ENCODE measurements around the gene GORASP2.

- TF ChIP-seq CTCF (conservative IDR thresholded peaks at IDR 0.05; ENCODE audit: low read depth, low read length) (peak; percentile 97), CEBPB (IDR thresholded peaks at IDR 0.05; ENCODE audit: low read depth, low read length) (no peak), MXI1 (IDR thresholded peaks at IDR 0.05; ENCODE audit: borderline replicate concordance, low read depth, low read length) (peak; percentile 84; the same call in 1 of the 2 replicates), POLR2A (IDR thresholded peaks at IDR 0.05; ENCODE audit: low read depth, low read length) (peak; percentile 45; the same call in 1 of the 2 replicates), BHLHE40 (IDR thresholded peaks at IDR 0.05; ENCODE audit: low read depth, low read length) (0 out of 2 replicates have a peak, but pooled peaks have one; percentile 4), RFX5 (IDR thresholded peaks at IDR 0.05; ENCODE audit: low read depth, low read length) (no peak), RAD21 (IDR thresholded peaks at IDR 0.05; ENCODE audit: low read length) (peak; percentile 95), SMC3 (IDR thresholded peaks at IDR 0.05; ENCODE audit: low read depth, low read length) (peak; percentile 95), RCOR1 (IDR thresholded peaks at IDR 0.05; ENCODE audit: insufficient replicate concordance, low read length) (peak; percentile 55)
Measured at GRCh38 chr2:170973492-170974303, 44.6 kb downstream of the GORASP2 start.
